HG03442 (cell line): ENCODE results near the gene XPO4.

Experiments
- ATAC-seq: cut with Tn5 transposase; IDR thresholded peaks from one replicate; pipeline ENCODE4 v1.9.1; 2021; ENCODE audit warnings: mild to moderate bottlenecking, moderate library complexity; ENCODE audit not compliant: unreplicated experiment

The XPO4 gene

GRCh38 chr13:20831254-20831653 is 71.3 kb downstream of the XPO4 start:
- no peak for ATAC-seq

- no peak for ATAC-seq
Measured at GRCh38 chr13:20828539-20829364, 73.8 kb downstream of the XPO4 start.

GRCh38 chr13:20826843-20827560 is 75.5 kb downstream of the XPO4 start:
- ATAC-seq = no peak

GRCh38 chr13:20826301-20826700 is 76.2 kb downstream of the XPO4 start:
- no peak for ATAC-seq

GRCh38 chr13:20825477-20825875 is 77.1 kb downstream of the XPO4 start:
- ATAC-seq = no peak

GRCh38 chr13:20824762-20825476 is 77.6 kb downstream of the XPO4 start:
- ATAC-seq = no peak

GRCh38 chr13:20823071-20823470 is 79.5 kb downstream of the XPO4 start:
- ATAC-seq = no peak

GRCh38 chr13:20822406-20822805 is 80.1 kb downstream of the XPO4 start:
- ATAC-seq = no peak

- ATAC-seq = no peak
Measured at GRCh38 chr13:20819715-20820114, 82.8 kb downstream of the XPO4 start.

GRCh38 chr13:20815464-20815863 is 87.1 kb downstream of the XPO4 start:
- no peak for ATAC-seq

- no peak for ATAC-seq
Measured at GRCh38 chr13:20814224-20814910, 88.2 kb downstream of the XPO4 start.

- no peak for ATAC-seq
Measured at GRCh38 chr13:20812890-20813289, 89.7 kb downstream of the XPO4 start.

GRCh38 chr13:20810808-20811207 is 91.7 kb downstream of the XPO4 start:
- ATAC-seq = no peak

- ATAC-seq = no peak
Measured at GRCh38 chr13:20808874-20809273, 93.7 kb downstream of the XPO4 start.

GRCh38 chr13:20803180-20803965 is 99.2 kb downstream of the XPO4 start:
- ATAC-seq = no peak

- no peak for ATAC-seq
Measured at GRCh38 chr13:20801707-20802106, 100.8 kb downstream of the XPO4 start.

GRCh38 chr13:20799726-20800416 is 102.7 kb downstream of the XPO4 start:
- no peak for ATAC-seq

- ATAC-seq = no peak
Measured at GRCh38 chr13:20798027-20798426, 104.5 kb downstream of the XPO4 start.

GRCh38 chr13:20796791-20797508 is 105.6 kb downstream of the XPO4 start:
- ATAC-seq = no peak
